Epithelial cell of proximal tubule (primary cell): ENCODE measurements around the gene IRX1. TPM values are rescaled to one million over a fixed set of nuclear protein-coding genes. Genes with fewer than 3 reads are reported as not detected.

Experiments used
- DNase-seq: peaks from one replicate; pipeline ENCODE4 v3.0.0-alpha.2; 2011; ENCODE audit warnings: low read depth
- H3K4me3 ChIP-seq: 2 replicates; pipeline ENCODE4 v1.5.1; 2011; ENCODE audit warnings: low read depth, mild to moderate bottlenecking, low read length
- CTCF ChIP-seq: conservative IDR thresholded peaks from 2 replicates; pipeline ENCODE4 v1.5.1; 2012; ENCODE audit warnings: low read depth, mild to moderate bottlenecking, low read length
- total RNA-seq: library from RNA; depleted of rRNA; stranded (reverse); fragments of >200 nt; gene quantifications from 2 replicates; pipeline ENCODE4 v1.2.3, GENCODE V29; 2015

The IRX1 gene
- total RNA-seq, 1 donor from 2014 or later: 22.1 TPM

- no peak overlapping the region for H3K4me3 ChIP-seq
- no peak for TF ChIP-seq CTCF
- DNase-seq: no peak
These were observed 30.0 kb downstream of the IRX1 start for GRCh38 chr5:3625626-3626025.

GRCh38 chr5:3634061-3634460 is 38.4 kb downstream of the IRX1 start:
- no peak overlapping the region for H3K4me3 ChIP-seq
- no peak for DNase-seq
- no peak for TF ChIP-seq CTCF

GRCh38 chr5:3639175-3639574 is 43.5 kb downstream of the IRX1 start:
- H3K4me3 ChIP-seq: no peak overlapping the region
- TF ChIP-seq CTCF: no peak

DNA sequence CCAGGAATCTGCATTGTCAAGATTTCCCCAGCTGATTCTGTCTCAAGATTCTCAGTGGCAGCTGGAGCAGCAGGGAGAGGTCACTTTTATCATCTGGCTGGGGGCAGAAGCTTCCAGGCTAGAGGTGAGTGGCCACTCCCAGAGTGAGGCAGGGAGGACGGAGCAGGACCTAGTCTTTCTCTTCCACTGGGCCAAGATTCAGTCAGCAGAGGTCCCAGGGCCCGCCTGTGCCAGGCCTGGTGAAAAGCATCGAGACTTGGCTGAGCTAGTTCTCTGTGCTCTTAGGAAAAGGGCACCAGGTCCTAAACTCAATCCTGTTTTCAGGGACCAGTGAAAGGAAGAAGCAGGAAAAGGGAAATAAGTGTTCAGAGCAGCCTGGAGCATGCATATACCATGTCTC is 46.6 kb downstream of the IRX1 start:
- no peak overlapping the region for H3K4me3 ChIP-seq
- no peak for DNase-seq
- no peak for TF ChIP-seq CTCF

More at GRCh38 chr5:3639175-3639574, 43.5 kb downstream of the IRX1 start:
- no peak for DNase-seq

GRCh38 chr5:3650320-3650719 is 54.7 kb downstream of the IRX1 start:
- no peak overlapping the region for H3K4me3 ChIP-seq
- no peak for DNase-seq
- no peak for TF ChIP-seq CTCF

GRCh38 chr5:3650868-3651267 is 55.2 kb downstream of the IRX1 start:
- H3K4me3 ChIP-seq: no peak overlapping the region
- no peak for DNase-seq
- no peak for TF ChIP-seq CTCF
